HG03196 (cell line): ENCODE results near the gene PRPF8.
"Not testable (repeated sequence)": the region's sequence is repeated elsewhere in the genome, so short reads cannot be mapped to it uniquely, and the experiment has no call there.

Source experiments
- ATAC-seq: cut with Tn5 transposase; IDR thresholded peaks from one replicate; pipeline ENCODE4 v1.9.1; 2021; ENCODE audit not compliant: unreplicated experiment

PRPF8 gene

GRCh38 chr17:1684378-1685189, at the start of gene PRPF8:
Gene PRPF8, minus strand, starts transcription at chr17:1684867. Its CDS starts 296 bp downstream, at chr17:1684571.
- ATAC-seq, result peak; percentile 97

GRCh38 chr17:1733759-1734158, 49.1 kb upstream of the PRPF8 start:
- ATAC-seq, result no peak

GRCh38 chr17:1732833-1733321, 48.2 kb upstream of the PRPF8 start:
- ATAC-seq, result no peak

- no peak for ATAC-seq
Observed at GRCh38 chr17:1732241-1732832, 47.7 kb upstream of the PRPF8 start.

GRCh38 chr17:1731194-1731506, 46.5 kb upstream of the PRPF8 start:
- ATAC-seq, result no peak

- ATAC-seq, result no peak
Observed at GRCh38 chr17:1730326-1731193, 45.9 kb upstream of the PRPF8 start.

- no peak for ATAC-seq
Observed at GRCh38 chr17:1729966-1730325, 45.3 kb upstream of the PRPF8 start.

GRCh38 chr17:1727876-1728630, 43.4 kb upstream of the PRPF8 start:
- ATAC-seq, result no peak

- no peak for ATAC-seq
Observed at GRCh38 chr17:1727258-1727789, 42.7 kb upstream of the PRPF8 start.

- no peak for ATAC-seq
Observed at GRCh38 chr17:1726626-1727257, 42.1 kb upstream of the PRPF8 start.

- no peak for ATAC-seq
Observed at GRCh38 chr17:1725642-1726511, 41.2 kb upstream of the PRPF8 start.

GRCh38 chr17:1724869-1725641, 40.4 kb upstream of the PRPF8 start:
- peak; percentile 20 for ATAC-seq

- peak; percentile 42 for ATAC-seq
Observed at GRCh38 chr17:1724351-1724868, 39.7 kb upstream of the PRPF8 start, which contains the start of gene WDR81. Gene WDR81, plus strand, starts transcription at chr17:1724704. Its CDS starts 256 bp downstream, at chr17:1724960.

GRCh38 chr17:1722022-1722421, 37.4 kb upstream of the PRPF8 start:
- not testable (repeated sequence) for ATAC-seq

- no peak for ATAC-seq
Observed at GRCh38 chr17:1720856-1721386, 36.3 kb upstream of the PRPF8 start.

- ATAC-seq, result no peak
Observed at GRCh38 chr17:1718362-1719165, 33.9 kb upstream of the PRPF8 start.
